Measurements from ENCODE around the gene GM2A.

GRCh38 chr5:151222054-151222789 lies 30.8 kb upstream of the GM2A start:
- TF ChIP-seq POLR2A (IDR thresholded peaks at IDR 0.05) (no peak), EP300 (IDR thresholded peaks at IDR 0.05) (no peak)
- TF ChIP-seq, protein P1, sequence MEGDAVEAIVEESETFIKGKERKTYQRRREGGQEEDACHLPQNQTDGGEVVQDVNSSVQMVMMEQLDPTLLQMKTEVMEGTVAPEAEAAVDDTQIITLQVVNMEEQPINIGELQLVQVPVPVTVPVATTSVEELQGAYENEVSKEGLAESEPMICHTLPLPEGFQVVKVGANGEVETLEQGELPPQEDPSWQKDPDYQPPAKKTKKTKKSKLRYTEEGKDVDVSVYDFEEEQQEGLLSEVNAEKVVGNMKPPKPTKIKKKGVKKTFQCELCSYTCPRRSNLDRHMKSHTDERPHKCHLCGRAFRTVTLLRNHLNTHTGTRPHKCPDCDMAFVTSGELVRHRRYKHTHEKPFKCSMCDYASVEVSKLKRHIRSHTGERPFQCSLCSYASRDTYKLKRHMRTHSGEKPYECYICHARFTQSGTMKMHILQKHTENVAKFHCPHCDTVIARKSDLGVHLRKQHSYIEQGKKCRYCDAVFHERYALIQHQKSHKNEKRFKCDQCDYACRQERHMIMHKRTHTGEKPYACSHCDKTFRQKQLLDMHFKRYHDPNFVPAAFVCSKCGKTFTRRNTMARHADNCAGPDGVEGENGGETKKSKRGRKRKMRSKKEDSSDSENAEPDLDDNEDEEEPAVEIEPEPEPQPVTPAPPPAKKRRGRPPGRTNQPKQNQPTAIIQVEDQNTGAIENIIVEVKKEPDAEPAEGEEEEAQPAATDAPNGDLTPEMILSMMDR (IDR thresholded peaks at IDR 0.05): no peak
